CD8-positive, alpha-beta memory T cell (primary cell): Measurements from ENCODE around the gene RASSF5. TPM values are rescaled to one million over a fixed set of nuclear protein-coding genes. Genes with fewer than 3 reads are reported as not detected.

Experiments
- CTCF ChIA-PET: fragments of 350-600 bp; sonication (Branson Sonifier 250); formaldehyde crosslinking; loops from one replicate; lab custom pipeline; 2021; ENCODE audit warnings: antibody characterized with exemption; lab: Charles Lee
- POLR2A ChIA-PET: fragments of 350-600 bp; sonication (Branson Sonifier 250); formaldehyde crosslinking; loops from one replicate; lab custom pipeline; 2021; ENCODE audit warnings: antibody characterized with exemption; lab: Charles Lee
- DNase-seq, 5 donors: peaks; one replicate each; pipeline versions ENCODE4 v3.0.0 to v3.0.0-alpha.2; 2020 to 2022; ENCODE audit warnings: mixed read lengths in 1 of 5
- H3K27ac ChIP-seq: one replicate; pipeline ENCODE4 v1.7.0; 2013; ENCODE audit warnings: low read depth, mild to moderate bottlenecking, low read length, moderate library complexity
- H3K27me3 ChIP-seq: 2 replicates; pipeline ENCODE4 v1.7.0; 2013; ENCODE audit warnings: low read length, mild to moderate bottlenecking; ENCODE audit not compliant: insufficient read depth, poor library complexity, severe bottlenecking
- H3K36me3 ChIP-seq: 2 replicates; pipeline ENCODE4 v1.7.0; 2013; ENCODE audit warnings: mild to moderate bottlenecking, low read length, moderate library complexity; ENCODE audit not compliant: insufficient read depth
- H3K4me1 ChIP-seq: 2 replicates; pipeline ENCODE4 v1.7.0; 2013; ENCODE audit warnings: mild to moderate bottlenecking, low read length, moderate library complexity; ENCODE audit not compliant: insufficient read depth
- H3K4me3 ChIP-seq: 2 replicates; pipeline ENCODE4 v1.7.0; 2013; ENCODE audit warnings: mild to moderate bottlenecking, low read length
- H3K9me3 ChIP-seq: 2 replicates; pipeline ENCODE4 v1.7.0; 2013; ENCODE audit warnings: mild to moderate bottlenecking, low read length
- H3K27ac Mint-ChIP-seq, 8 donors: one replicate each; pipeline ENCODE4 v1.8.0; 2020 to 2021; ENCODE audit warnings: mixed read lengths in 8 of 8, mild to moderate bottlenecking in 6 of 8, inconsistent platforms in 3 of 8, moderate library complexity in 3 of 8
- H3K27me3 Mint-ChIP-seq, 2 donors: one replicate each; pipeline ENCODE4 v1.8.0; 2020 to 2021; ENCODE audit warnings: mixed read lengths in 2 of 2, mild to moderate bottlenecking in 1 of 2, moderate library complexity in 1 of 2
- H3K36me3 Mint-ChIP-seq, 3 donors: one replicate each; pipeline ENCODE4 v1.8.0; 2020 to 2021; ENCODE audit warnings: mixed read lengths in 3 of 3, inconsistent platforms in 1 of 3, mild to moderate bottlenecking in 1 of 3
- H3K4me1 Mint-ChIP-seq, 3 donors: one replicate each; pipeline ENCODE4 v1.8.0; 2020 to 2021; ENCODE audit warnings: mixed read lengths in 3 of 3, inconsistent platforms in 1 of 3, mild to moderate bottlenecking in 1 of 3
- H3K4me3 Mint-ChIP-seq, 7 donors: one replicate each; pipeline ENCODE4 v1.8.0; 2020 to 2021; ENCODE audit warnings: mixed read lengths in 7 of 7, mild to moderate bottlenecking in 6 of 7, moderate library complexity in 4 of 7, inconsistent platforms in 2 of 7
- H3K9me3 Mint-ChIP-seq, 5 donors: one replicate each; pipeline ENCODE4 v1.8.0; 2020 to 2022; ENCODE audit warnings: mixed read lengths in 5 of 5, mild to moderate bottlenecking in 3 of 5, moderate library complexity in 2 of 5, inconsistent platforms in 1 of 5
- polyA plus RNA-seq: library from polyadenylated mRNA; unstranded; fragments of 300-500 nt; fragmentation: Illumina TruSeq; gene quantifications from one replicate; pipeline ENCODE4 v1.2.3, GENCODE V29; 2021
- total RNA-seq, 2 experiments: library from RNA; stranded (reverse); gene quantifications; one replicate each; pipeline ENCODE4 v1.2.3, GENCODE V29; 2021

RASSF5 gene
- total and polyA plus RNA-seq, 3 experiments from 2014 or later, result 163 to 329 (median 165) TPM

- Mint-ChIP-seq H3K27me3 (peaks cover 0 to 1% of the 10 kb centered on the region in 2 donors), H3K4me1 (peaks cover 61 to 67% (median 66%) of the 10 kb centered on the region in 3 donors), H3K9me3 (no peaks in the 10 kb centered on the region), H3K36me3 (peaks cover 0 to 18% (median 4%) of the 10 kb centered on the region in 3 donors), H3K4me3 (peak overlapping the region in 1 of 7 donors; percentile 34), H3K27ac (peak overlapping the region; percentile 76 to 97 (median 95))
- H3K4me3 ChIP-seq, result no peak overlapping the region
- CTCF ChIA-PET, result interaction anchor here (0.8 to 19.8 kb wide), 7 partner anchors 8 to 59 kb away, joined by 3 to 503 read pairs (median 4); no protein-coding TSS in a partner anchor
- POLR2A ChIA-PET, result interaction anchor here (7.3 kb wide), 1 partner anchor 28 kb away, joined by 45 read pairs; no protein-coding TSS in a partner anchor
- H3K27me3 ChIP-seq, result no peaks in the 10 kb centered on the region
- no peaks in the 10 kb centered on the region for H3K36me3 ChIP-seq
- H3K4me1 ChIP-seq, result peaks cover 65% of the 10 kb centered on the region
- H3K27ac ChIP-seq, result no peak overlapping the region
- DNase-seq, result no peak
- no peaks in the 10 kb centered on the region for H3K9me3 ChIP-seq
Observed at GRCh38 chr1:206554211-206554610, 46.9 kb downstream of the RASSF5 start.

GRCh38 chr1:206554701-206555472, 47.6 kb downstream of the RASSF5 start:
- Histone ChIP-seq H3K27me3 (no peaks in the 10 kb centered on the region), H3K9me3 (no peaks in the 10 kb centered on the region), H3K4me3 (no peak overlapping the region), H3K27ac (peak overlapping the region; percentile 92), H3K4me1 (peaks cover 70% of the 10 kb centered on the region), H3K36me3 (no peaks in the 10 kb centered on the region)
- H3K4me1 Mint-ChIP-seq, result peaks cover 67 to 74% (median 73%) of the 10 kb centered on the region in 3 donors
- POLR2A ChIA-PET, result interaction anchor here (1.0 to 7.3 kb wide), 2 partner anchors 21 to 27 kb away, joined by 5 to 45 read pairs; no protein-coding TSS in a partner anchor
- H3K9me3 Mint-ChIP-seq, result no peaks in the 10 kb centered on the region
- DNase-seq, result no peak
- CTCF ChIA-PET, result interaction anchor here (1.0 to 19.8 kb wide), 13 partner anchors 9 to 108 kb away, joined by 3 to 503 read pairs (median 5); partner anchors contain the start of gene EIF2D
- H3K27ac Mint-ChIP-seq, result peak overlapping the region; percentile 76 to 97 (median 95)
- peaks cover 0 to 1% of the 10 kb centered on the region in 2 donors for H3K27me3 Mint-ChIP-seq
- peak overlapping the region; percentile 86 to 100 (median 98) for H3K4me3 Mint-ChIP-seq
- H3K36me3 Mint-ChIP-seq, result peaks cover 2 to 24% (median 4%) of the 10 kb centered on the region in 3 donors

DNA sequence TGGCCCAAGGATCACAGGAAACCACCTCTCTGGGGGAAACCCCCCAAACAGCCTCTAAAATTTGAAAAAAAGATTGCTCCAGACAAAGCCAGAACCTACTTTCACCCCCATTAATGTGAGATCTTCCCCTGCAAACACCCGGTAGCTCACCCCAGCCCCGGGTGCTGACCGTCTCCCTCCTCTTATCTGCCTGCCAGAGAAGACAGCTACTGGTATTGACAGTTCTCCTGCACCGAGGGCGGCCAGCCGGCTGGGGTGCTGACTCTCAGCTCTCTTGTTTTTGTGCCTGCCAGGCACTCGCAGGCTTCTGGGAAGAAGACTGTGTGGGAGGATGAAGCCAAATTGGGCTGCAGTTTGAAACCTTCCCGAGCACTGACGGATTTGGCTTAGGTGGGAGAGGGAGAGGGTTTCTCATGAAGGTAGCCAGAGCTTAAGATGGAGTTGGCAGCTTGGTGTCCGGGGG, 48.2 kb downstream of the RASSF5 start:
- no peaks in the 10 kb centered on the region for H3K9me3 Mint-ChIP-seq
- Histone ChIP-seq H3K9me3 (no peaks in the 10 kb centered on the region), H3K27me3 (no peaks in the 10 kb centered on the region), H3K4me1 (peaks cover 71% of the 10 kb centered on the region), H3K27ac (peak overlapping the region; percentile 92), H3K4me3 (peak overlapping the region; percentile 99), H3K36me3 (peaks cover 1% of the 10 kb centered on the region)
- H3K36me3 Mint-ChIP-seq, result peaks cover 2 to 30% (median 4%) of the 10 kb centered on the region in 3 donors
- CTCF ChIA-PET, result interaction anchor here (1.0 to 19.8 kb wide), 10 partner anchors 9 to 108 kb away, joined by 3 to 503 read pairs (median 7); partner anchors contain the start of gene EIF2D
- DNase-seq, result peak in 3 of 5 donors; percentile 39 to 53 (median 52)
- H3K27ac Mint-ChIP-seq, result peak overlapping the region; percentile 76 to 97 (median 95)
- peak overlapping the region; percentile 86 to 100 (median 98) for H3K4me3 Mint-ChIP-seq
- H3K4me1 Mint-ChIP-seq, result peaks cover 70 to 80% (median 75%) of the 10 kb centered on the region in 3 donors
- POLR2A ChIA-PET, result interaction anchor here (1.0 to 7.3 kb wide), 3 partner anchors 11 to 27 kb away, joined by 5 to 45 read pairs (median 9); no protein-coding TSS in a partner anchor
- H3K27me3 Mint-ChIP-seq, result peaks cover 0 to 3% of the 10 kb centered on the region in 2 donors

GRCh38 chr1:206556047-206556749, 48.9 kb downstream of the RASSF5 start:
- Histone ChIP-seq H3K27ac (peak overlapping the region; percentile 92), H3K27me3 (no peaks in the 10 kb centered on the region), H3K9me3 (no peaks in the 10 kb centered on the region), H3K4me1 (peaks cover 71% of the 10 kb centered on the region), H3K36me3 (peaks cover 8% of the 10 kb centered on the region), H3K4me3 (peak overlapping the region; percentile 99)
- H3K36me3 Mint-ChIP-seq, result peaks cover 2 to 37% (median 4%) of the 10 kb centered on the region in 3 donors
- peaks cover 0 to 3% of the 10 kb centered on the region in 2 donors for H3K27me3 Mint-ChIP-seq
- H3K9me3 Mint-ChIP-seq, result no peaks in the 10 kb centered on the region
- peaks cover 75 to 81% (median 76%) of the 10 kb centered on the region in 3 donors for H3K4me1 Mint-ChIP-seq
- H3K4me3 Mint-ChIP-seq, result peak overlapping the region; percentile 96 to 100 (median 98)
- ChIA-PET CTCF (interaction anchor here (1.0 to 19.8 kb wide), 10 partner anchors 10 to 66 kb away, joined by 3 to 503 read pairs (median 7); partner anchors contain the start of gene EIF2D), POLR2A (interaction anchor here (1.7 to 7.3 kb wide), 4 partner anchors 11 to 26 kb away, joined by 9 to 45 read pairs (median 10); no protein-coding TSS in a partner anchor)
- no peak for DNase-seq
- H3K27ac Mint-ChIP-seq, result peak overlapping the region; percentile 76 to 97 (median 95)

DNA sequence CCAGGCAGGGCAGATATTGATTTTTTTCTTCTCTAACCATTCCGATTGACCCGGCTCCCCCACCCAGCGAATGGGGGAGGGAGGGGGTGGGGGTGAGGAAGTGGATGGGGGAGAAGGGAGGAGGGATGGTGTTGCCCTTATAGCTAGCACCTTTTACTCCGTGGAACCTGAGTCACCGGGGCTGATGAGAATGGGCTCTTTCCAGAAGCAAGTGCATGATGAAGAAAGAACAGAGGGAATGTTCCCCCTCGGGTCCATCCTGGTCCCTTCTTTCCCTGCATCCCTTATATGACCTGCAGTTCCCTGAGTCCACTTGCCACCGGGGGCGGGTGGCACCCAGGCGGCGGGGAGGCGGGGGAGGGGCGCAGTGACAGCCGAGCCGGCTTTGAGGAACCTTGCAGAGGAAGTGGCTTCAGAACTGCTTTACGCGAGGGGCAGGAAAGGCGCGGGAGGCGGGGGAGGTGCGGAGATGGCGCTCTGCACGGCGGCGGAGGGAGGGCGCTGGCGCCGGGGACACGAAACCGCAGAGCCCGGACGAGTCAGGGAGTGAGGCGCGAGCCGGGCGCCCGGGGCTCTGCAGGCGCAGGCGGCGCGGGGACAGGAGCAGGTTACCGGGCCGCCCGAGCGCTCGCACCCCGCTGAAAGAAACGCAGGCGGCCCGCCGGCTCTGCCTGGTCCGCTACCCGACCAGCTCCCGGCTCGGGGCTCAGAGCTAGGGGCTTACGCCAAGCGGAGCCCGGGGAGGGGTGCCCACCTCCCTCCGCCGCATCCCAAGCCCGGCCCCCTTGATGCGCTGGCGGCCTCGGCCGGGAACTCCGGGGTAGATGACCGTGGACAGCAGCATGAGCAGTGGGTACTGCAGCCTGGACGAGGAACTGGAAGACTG, 49.7 kb downstream of the RASSF5 start:
- H3K27ac Mint-ChIP-seq, result peak overlapping the region; percentile 87 to 99 (median 97)
- Histone ChIP-seq H3K9me3 (no peaks in the 10 kb centered on the region), H3K4me3 (peak overlapping the region; percentile 99), H3K36me3 (peaks cover 13% of the 10 kb centered on the region), H3K27ac (peak overlapping the region; percentile 92), H3K27me3 (no peaks in the 10 kb centered on the region), H3K4me1 (peaks cover 71% of the 10 kb centered on the region)
- H3K27me3 Mint-ChIP-seq, result peaks cover 0 to 3% of the 10 kb centered on the region in 2 donors
- H3K9me3 Mint-ChIP-seq, result no peaks in the 10 kb centered on the region
- peak; percentile 84 to 91 (median 91) for DNase-seq
- peaks cover 4 to 45% (median 4%) of the 10 kb centered on the region in 3 donors for H3K36me3 Mint-ChIP-seq
- H3K4me3 Mint-ChIP-seq, result peak overlapping the region; percentile 96 to 100 (median 98)
- ChIA-PET POLR2A (interaction anchor here (1.7 to 7.3 kb wide), 4 partner anchors 12 to 25 kb away, joined by 9 to 45 read pairs (median 10); no protein-coding TSS in a partner anchor), CTCF (interaction anchor here (1.0 to 19.8 kb wide), 9 partner anchors 9 to 66 kb away, joined by 3 to 503 read pairs (median 9); partner anchors contain the start of gene EIF2D)
- H3K4me1 Mint-ChIP-seq, result peaks cover 72 to 80% (median 76%) of the 10 kb centered on the region in 3 donors

- Mint-ChIP-seq H3K4me3 (peak overlapping the region; percentile 96 to 100 (median 98)), H3K4me1 (peaks cover 73 to 80% (median 76%) of the 10 kb centered on the region in 3 donors), H3K36me3 (peaks cover 5 to 53% (median 7%) of the 10 kb centered on the region in 3 donors), H3K27ac (peak overlapping the region; percentile 87 to 99 (median 95)), H3K27me3 (peaks cover 0 to 4% of the 10 kb centered on the region in 2 donors), H3K9me3 (no peaks in the 10 kb centered on the region)
- peaks cover 71% of the 10 kb centered on the region for H3K4me1 ChIP-seq
- POLR2A ChIA-PET, result interaction anchor here (1.2 to 7.3 kb wide), 4 partner anchors 12 to 24 kb away, joined by 5 to 45 read pairs (median 10); no protein-coding TSS in a partner anchor
- no peaks in the 10 kb centered on the region for H3K27me3 ChIP-seq
- H3K27ac ChIP-seq, result peak overlapping the region; percentile 92
- H3K36me3 ChIP-seq, result peaks cover 18% of the 10 kb centered on the region
- CTCF ChIA-PET, result interaction anchor here (1.0 to 19.8 kb wide), 9 partner anchors 9 to 96 kb away, joined by 3 to 503 read pairs (median 4); partner anchors contain the start of gene EIF2D
- DNase-seq, result peak in 4 of 5 donors; percentile 31 to 60 (median 49)
- no peaks in the 10 kb centered on the region for H3K9me3 ChIP-seq
- peak overlapping the region; percentile 99 for H3K4me3 ChIP-seq
Observed at GRCh38 chr1:206557636-206558473, 50.5 kb downstream of the RASSF5 start.
